Endothelial cell of umbilical vein (primary cell): ENCODE measurements around the gene DPYD. TPM values are rescaled to one million over a fixed set of nuclear protein-coding genes. Genes with fewer than 3 reads are reported as not detected.

Experiments
- BruUV-seq: library from RNA; stranded (reverse); fragments of 400-500 nt; replicated peaks from 2 replicates; lab custom pipeline; 2021; lab: Mats Ljungman, UMichigan
- CTCF ChIA-PET: fragments of 300-600, 350-600 bp; sonication (Branson Sonifier 250); formaldehyde crosslinking; loops from one replicate; lab custom pipeline; 2021; ENCODE audit warnings: antibody characterized with exemption, inconsistent platforms; lab: Charles Lee
- POLR2A ChIA-PET: fragments of 300-600, 350-600 bp; sonication (Branson Sonifier 250); formaldehyde crosslinking; loops from one replicate; lab custom pipeline; 2021; ENCODE audit warnings: antibody characterized with exemption, inconsistent platforms; lab: Charles Lee
- DNase-seq: peaks from one replicate; pipeline ENCODE4 v3.0.0-alpha.2; 2011; ENCODE audit warnings: low read depth, low spot score
- FAIRE-seq: peaks from 2 replicates; lab custom pipeline; 2011; peaks lifted over from hg19 to GRCh38; lab: Jason Lieb, UNC
- H2AFZ ChIP-seq: 2 replicates; pipeline ENCODE4 v1.6.0; 2012; ENCODE audit warnings: low read depth, low read length, control low read depth, inconsistent platforms
- H3K27ac ChIP-seq: 2 replicates; pipeline ENCODE4 v1.5.1; 2011; ENCODE audit warnings: low read depth, mild to moderate bottlenecking, control low read depth, low read length, moderate library complexity; ENCODE audit not compliant: insufficient read depth
- H3K27me3 ChIP-seq, 2 experiments: 2 replicates each; pipeline versions ENCODE4 v1.6.0 to v1.6.1; 2011; ENCODE audit warnings: low read length in 2 of 2, mixed read lengths in 1 of 2; ENCODE audit not compliant: control insufficient read depth in 2 of 2, insufficient read depth in 2 of 2
- H3K36me3 ChIP-seq, 2 experiments: 2 replicates in 1 of 2; 3 replicates in 1 of 2; pipeline ENCODE4 v1.5.1; 2011; ENCODE audit warnings: low read length in 2 of 2, mild to moderate bottlenecking in 1 of 2, moderate library complexity in 1 of 2; ENCODE audit not compliant: control insufficient read depth in 2 of 2, insufficient read depth in 2 of 2; ENCODE audit errors: extremely low read depth in 1 of 2
- H3K4me1 ChIP-seq: 3 replicates; pipeline ENCODE4 v1.5.1; 2011; ENCODE audit warnings: mild to moderate bottlenecking, low read length; ENCODE audit not compliant: control insufficient read depth, insufficient read depth; ENCODE audit errors: extremely low read depth
- H3K4me2 ChIP-seq: 2 replicates; pipeline ENCODE4 v1.6.1; 2011; ENCODE audit warnings: low read length, control low read depth, mixed read lengths; ENCODE audit not compliant: insufficient read depth
- H3K4me3 ChIP-seq, 3 experiments: fragments of 200-600 bp in 1 of 3; sonication (generic), shearing (Covaris generic) in 1 of 3; replicated peaks in 1 of 3; 2 replicates each; pipeline ENCODE4 v1.5.1; 2011 to 2016; ENCODE audit warnings: control low read depth in 3 of 3, low read length in 3 of 3, mild to moderate bottlenecking in 2 of 3, inconsistent platforms in 1 of 3, low read depth in 1 of 3, moderate library complexity in 1 of 3; ENCODE audit not compliant: insufficient read depth in 1 of 3
- H3K79me2 ChIP-seq: 2 replicates; pipeline ENCODE4 v1.6.0; 2012; ENCODE audit warnings: low read length, inconsistent platforms; ENCODE audit not compliant: control insufficient read depth, insufficient read depth
- H3K9ac ChIP-seq: replicated peaks from 2 replicates; pipeline ENCODE3; 2011; ENCODE audit warnings: low read length, control low read depth; ENCODE audit not compliant: insufficient read depth; ENCODE audit errors: extremely low read depth
- H3K9me1 ChIP-seq: replicated peaks from 3 replicates; pipeline ENCODE4 v1.6.0; 2011; ENCODE audit warnings: mild to moderate bottlenecking, low read length; ENCODE audit not compliant: control insufficient read depth, insufficient read depth; ENCODE audit errors: extremely low read depth
- H3K9me3 ChIP-seq: replicated peaks from 2 replicates; pipeline ENCODE4 v1.5.1; 2012; ENCODE audit warnings: low read length, inconsistent platforms; ENCODE audit not compliant: control insufficient read depth, insufficient read depth
- H4K20me1 ChIP-seq: replicated peaks from 2 replicates; pipeline ENCODE3; 2011; ENCODE audit warnings: mild to moderate bottlenecking, low read length; ENCODE audit not compliant: control insufficient read depth, insufficient read depth; ENCODE audit errors: extremely low read depth
- CTCF ChIP-seq, 2 donors: IDR thresholded peaks; 1 replicate in 1 of 2; 2 replicates in 1 of 2; pipeline ENCODE4 v1.5.1; 2011; ENCODE audit warnings: low read length in 2 of 2, mild to moderate bottlenecking in 2 of 2, moderate library complexity in 2 of 2, control low read depth in 1 of 2, inconsistent platforms in 1 of 2, low read depth in 1 of 2; ENCODE audit not compliant: insufficient read depth in 1 of 2; ENCODE audit errors: extremely low read depth in 1 of 2
- EZH2 ChIP-seq: IDR thresholded peaks from 2 replicates; pipeline ENCODE4 v1.6.1; 2012; ENCODE audit warnings: borderline replicate concordance, low read depth, mild to moderate bottlenecking, moderate library complexity, low read length, inconsistent platforms; ENCODE audit not compliant: severe bottlenecking
- FOS ChIP-seq: IDR thresholded peaks from 2 replicates; pipeline ENCODE4 v1.6.1; 2011; ENCODE audit warnings: mild to moderate bottlenecking, low read length, moderate library complexity, borderline replicate concordance; ENCODE audit not compliant: insufficient read depth
- GATA2 ChIP-seq: IDR thresholded peaks from 2 replicates; pipeline ENCODE4 v1.7.0; 2011; ENCODE audit warnings: low read depth, mild to moderate bottlenecking, moderate library complexity, mixed read lengths, low read length; ENCODE audit not compliant: insufficient read length, insufficient read depth
- MAX ChIP-seq: IDR thresholded peaks from 2 replicates; pipeline ENCODE4 v1.6.1; 2011; ENCODE audit not compliant: insufficient read depth, insufficient read length
- MYC ChIP-seq: IDR thresholded peaks from one replicate; pipeline ENCODE4 v1.6.1; 2011; ENCODE audit warnings: mild to moderate bottlenecking, low read depth, low read length
- POLR2A ChIP-seq: IDR thresholded peaks from 2 replicates; pipeline ENCODE4 v1.6.1; 2012; ENCODE audit warnings: low read depth, mild to moderate bottlenecking, control low read depth, low read length
- POLR2AphosphoS5 ChIP-seq: IDR thresholded peaks from 2 replicates; pipeline ENCODE4 v1.6.1; 2012; ENCODE audit warnings: low read depth, mild to moderate bottlenecking, control low read depth, low read length, moderate library complexity; ENCODE audit not compliant: insufficient read depth
- dilution Hi-C: fragments of 300-500 bp; cut with MboI; formaldehyde crosslinking; loops from one replicate; pipeline ENCODE4 v1.15.0; 2019; ENCODE audit warnings: low sequenced_read_pairs; ENCODE audit not compliant: extremely low pct_ligation_motif_present
- intact Hi-C: fragments of 100-400 bp; cut with micrococcal nuclease; formaldehyde crosslinking; loops from one replicate; pipeline ENCODE4 v1.10.0; 2022
- polyA plus RNA-seq, 4 experiments: library from polyadenylated mRNA; depleted of rRNA in 3 of 4; stranded (reverse) in 3 of 4; unstranded in 1 of 4; fragments of >200 nt; gene quantifications; 2 replicates each; pipeline versions ENCODE4 v1.2.1 to v1.2.3, GENCODE V29; 2011 to 2012; ENCODE audit warnings: missing spikeins in 1 of 4
- total RNA-seq: library from RNA; stranded (reverse); gene quantifications from 2 replicates; pipeline ENCODE4 v1.2.3, GENCODE V29; 2021

DPYD gene
- total and polyA plus RNA-seq, 2 donors (not counting 3 experiments of a cell fraction or from before 2014, with no cell fraction given), result 4.6 to 15.1 TPM

- CTCF ChIA-PET, result interaction anchor here (1.0 kb wide), 1 partner anchor 668 kb away, joined by 3 read pairs; no protein-coding TSS in a partner anchor
Observed at GRCh38 chr1:97784661-97785060, 136.2 kb downstream of the DPYD start.

More at GRCh38 chr1:97784661-97785060, 136.2 kb downstream of the DPYD start:
- Histone ChIP-seq H3K4me2 (no peak overlapping the region), H3K27me3 (no peaks in the 10 kb centered on the region), H3K9ac (no peak overlapping the region), H3K4me3 (no peak overlapping the region), H3K4me1 (no peaks in the 10 kb centered on the region), H3K79me2 (no peaks in the 10 kb centered on the region), H3K9me1 (peaks cover under 1% of the 10 kb centered on the region), H3K9me3 (no peaks in the 10 kb centered on the region), H2AFZ (no peak overlapping the region), H3K27ac (no peak overlapping the region), H3K36me3 (no peaks in the 10 kb centered on the region), H4K20me1 (no peaks in the 10 kb centered on the region)
- no TSS peak for BruUV-seq
- FAIRE-seq (no peak), DNase-seq (no peak)
- intact Hi-C loops, result no loop called here
- TF ChIP-seq CTCF (IDR thresholded peaks at IDR 0.05; ENCODE audit: extremely low read depth in 1 of 2, insufficient read depth in 1 of 2, low read depth in 1 of 2, low read length in 2 of 2) (no peak), EZH2 (no peak), MYC (no peak), POLR2AphosphoS5 (no peak), FOS (no peak), POLR2A (no peak), GATA2 (no peak), MAX (no peak)
- POLR2A ChIA-PET, result no interaction called here
- dilution Hi-C loops, result no loop called here
